H1 (cell line): Measurements from ENCODE around the gene FGD5.

Source experiments
- ASH2L ChIP-seq: fragments of 200-600, 300-600 bp; sonication (generic); IDR thresholded peaks from one replicate; pipeline ENCODE4 v1.7.1; 2017; ENCODE audit warnings: low read length
- BACH1 ChIP-seq: IDR thresholded peaks from 2 replicates; pipeline ENCODE4 v1.6.1; 2012; ENCODE audit warnings: low read length, improper control_type of control experiment
- CEBPB ChIP-seq: IDR thresholded peaks from 2 replicates; pipeline ENCODE4 v1.6.1; 2012; ENCODE audit warnings: low read depth, low read length
- CREB1 ChIP-seq: IDR thresholded peaks from 2 replicates; pipeline ENCODE4 v1.6.1; 2012; ENCODE audit warnings: inconsistent platforms
- EZH2 ChIP-seq: fragments of 200-600 bp; sonication (generic); IDR thresholded peaks from 2 replicates; pipeline ENCODE4 v1.7.1; 2012; ENCODE audit warnings: low read depth, mild to moderate bottlenecking, moderate library complexity, low read length, inconsistent platforms; ENCODE audit not compliant: severe bottlenecking
- JUN ChIP-seq: IDR thresholded peaks from 2 replicates; pipeline ENCODE4 v1.6.1; 2011; ENCODE audit warnings: low read depth, mild to moderate bottlenecking, improper control_type of control experiment, low read length
- POLR2A ChIP-seq, 2 experiments: IDR thresholded peaks; 1 replicate in 1 of 2; 2 replicates in 1 of 2; pipeline ENCODE4 v1.6.1; 2011; ENCODE audit warnings: low read depth in 2 of 2, low read length in 2 of 2, mild to moderate bottlenecking in 2 of 2; ENCODE audit errors: control extremely low read depth in 1 of 2
- RAD21 ChIP-seq, 2 experiments: IDR thresholded peaks in 1 of 2; conservative IDR thresholded peaks in 1 of 2; 2 replicates each; pipeline ENCODE4 v1.6.1; 2011; ENCODE audit warnings: low read depth in 2 of 2, low read length in 2 of 2, improper control_type of control experiment in 1 of 2, inconsistent platforms in 1 of 2, mild to moderate bottlenecking in 1 of 2, moderate library complexity in 1 of 2
- RFX5 ChIP-seq: IDR thresholded peaks from 2 replicates; pipeline ENCODE4 v1.6.1; 2011; ENCODE audit warnings: low read depth, low read length, improper control_type of control experiment, borderline replicate concordance
- TAF1 ChIP-seq: IDR thresholded peaks from 2 replicates; pipeline ENCODE4 v1.6.1; 2011; ENCODE audit warnings: mild to moderate bottlenecking, low read depth, low read length
- YY1 ChIP-seq: IDR thresholded peaks from 2 replicates; pipeline ENCODE4 v1.6.1; 2011; ENCODE audit warnings: low read depth, mild to moderate bottlenecking, low read length
- TF ChIP-seq, protein P1 (sequence below), 3 experiments: IDR thresholded peaks; 1 replicate in 2 of 3; 2 replicates in 1 of 3; pipeline versions ENCODE4 v1.5.1 to v1.6.1; 2011; ENCODE audit warnings: low read length in 3 of 3, mild to moderate bottlenecking in 3 of 3, inconsistent platforms in 2 of 3, low read depth in 1 of 3, moderate library complexity in 1 of 3; ENCODE audit not compliant: insufficient read depth in 1 of 3; ENCODE audit errors: control extremely low read depth in 1 of 3
- TF ChIP-seq, protein P2 (sequence below): IDR thresholded peaks from 2 replicates; pipeline ENCODE4 v1.6.1; 2012; ENCODE audit warnings: inconsistent platforms
- TF ChIP-seq, protein P3 (sequence below): IDR thresholded peaks from 2 replicates; pipeline ENCODE4 v1.6.1; 2012; ENCODE audit warnings: low read length, inconsistent platforms

DNA sequence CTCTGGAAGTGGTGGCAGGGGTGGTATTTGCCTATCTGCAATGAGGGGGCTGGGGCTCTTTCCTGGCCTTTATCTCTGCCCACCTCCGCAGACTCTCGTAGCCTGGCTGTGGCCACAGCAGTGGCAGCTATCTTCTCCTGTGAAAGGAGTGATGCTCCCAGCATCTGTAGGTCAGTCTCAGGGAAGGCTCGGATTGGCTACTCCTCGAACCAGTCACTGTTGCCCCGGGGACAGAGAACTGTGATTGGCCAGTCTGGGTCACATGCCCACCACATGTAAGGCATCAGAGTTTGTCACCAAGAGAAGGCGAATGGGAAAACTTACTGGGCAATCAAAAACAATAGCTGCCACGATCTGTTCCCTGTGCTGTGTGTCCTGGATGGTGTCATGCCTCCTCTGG, 30.1 kb upstream of the FGD5 start:
- TF ChIP-seq BACH1 (no peak), RAD21 (IDR thresholded peaks at IDR 0.05 in 1 of 2, conservative IDR thresholded peaks at IDR 0.05 in 1 of 2; ENCODE audit: low read depth in 2 of 2, low read length in 2 of 2) (no peak), RFX5 (no peak), EZH2 (no peak), JUN (no peak), YY1 (no peak), CEBPB (no peak), CREB1 (no peak), ASH2L (no peak), TAF1 (no peak), POLR2A (IDR thresholded peaks at IDR 0.05; ENCODE audit: control extremely low read depth in 1 of 2, low read depth in 2 of 2, low read length in 2 of 2) (no peak)
- TF ChIP-seq, protein P1, sequence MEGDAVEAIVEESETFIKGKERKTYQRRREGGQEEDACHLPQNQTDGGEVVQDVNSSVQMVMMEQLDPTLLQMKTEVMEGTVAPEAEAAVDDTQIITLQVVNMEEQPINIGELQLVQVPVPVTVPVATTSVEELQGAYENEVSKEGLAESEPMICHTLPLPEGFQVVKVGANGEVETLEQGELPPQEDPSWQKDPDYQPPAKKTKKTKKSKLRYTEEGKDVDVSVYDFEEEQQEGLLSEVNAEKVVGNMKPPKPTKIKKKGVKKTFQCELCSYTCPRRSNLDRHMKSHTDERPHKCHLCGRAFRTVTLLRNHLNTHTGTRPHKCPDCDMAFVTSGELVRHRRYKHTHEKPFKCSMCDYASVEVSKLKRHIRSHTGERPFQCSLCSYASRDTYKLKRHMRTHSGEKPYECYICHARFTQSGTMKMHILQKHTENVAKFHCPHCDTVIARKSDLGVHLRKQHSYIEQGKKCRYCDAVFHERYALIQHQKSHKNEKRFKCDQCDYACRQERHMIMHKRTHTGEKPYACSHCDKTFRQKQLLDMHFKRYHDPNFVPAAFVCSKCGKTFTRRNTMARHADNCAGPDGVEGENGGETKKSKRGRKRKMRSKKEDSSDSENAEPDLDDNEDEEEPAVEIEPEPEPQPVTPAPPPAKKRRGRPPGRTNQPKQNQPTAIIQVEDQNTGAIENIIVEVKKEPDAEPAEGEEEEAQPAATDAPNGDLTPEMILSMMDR (IDR thresholded peaks at IDR 0.05; ENCODE audit: control extremely low read depth in 1 of 3, insufficient read depth in 1 of 3, low read depth in 1 of 3, low read length in 3 of 3), result no peak
- TF ChIP-seq, protein P2, sequence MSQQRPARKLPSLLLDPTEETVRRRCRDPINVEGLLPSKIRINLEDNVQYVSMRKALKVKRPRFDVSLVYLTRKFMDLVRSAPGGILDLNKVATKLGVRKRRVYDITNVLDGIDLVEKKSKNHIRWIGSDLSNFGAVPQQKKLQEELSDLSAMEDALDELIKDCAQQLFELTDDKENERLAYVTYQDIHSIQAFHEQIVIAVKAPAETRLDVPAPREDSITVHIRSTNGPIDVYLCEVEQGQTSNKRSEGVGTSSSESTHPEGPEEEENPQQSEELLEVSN, result no peak
- TF ChIP-seq, protein P3, sequence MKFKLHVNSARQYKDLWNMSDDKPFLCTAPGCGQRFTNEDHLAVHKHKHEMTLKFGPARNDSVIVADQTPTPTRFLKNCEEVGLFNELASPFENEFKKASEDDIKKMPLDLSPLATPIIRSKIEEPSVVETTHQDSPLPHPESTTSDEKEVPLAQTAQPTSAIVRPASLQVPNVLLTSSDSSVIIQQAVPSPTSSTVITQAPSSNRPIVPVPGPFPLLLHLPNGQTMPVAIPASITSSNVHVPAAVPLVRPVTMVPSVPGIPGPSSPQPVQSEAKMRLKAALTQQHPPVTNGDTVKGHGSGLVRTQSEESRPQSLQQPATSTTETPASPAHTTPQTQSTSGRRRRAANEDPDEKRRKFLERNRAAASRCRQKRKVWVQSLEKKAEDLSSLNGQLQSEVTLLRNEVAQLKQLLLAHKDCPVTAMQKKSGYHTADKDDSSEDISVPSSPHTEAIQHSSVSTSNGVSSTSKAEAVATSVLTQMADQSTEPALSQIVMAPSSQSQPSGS, result no peak
